ENCODE results near the gene NEK10.

NEK10 gene

DNA sequence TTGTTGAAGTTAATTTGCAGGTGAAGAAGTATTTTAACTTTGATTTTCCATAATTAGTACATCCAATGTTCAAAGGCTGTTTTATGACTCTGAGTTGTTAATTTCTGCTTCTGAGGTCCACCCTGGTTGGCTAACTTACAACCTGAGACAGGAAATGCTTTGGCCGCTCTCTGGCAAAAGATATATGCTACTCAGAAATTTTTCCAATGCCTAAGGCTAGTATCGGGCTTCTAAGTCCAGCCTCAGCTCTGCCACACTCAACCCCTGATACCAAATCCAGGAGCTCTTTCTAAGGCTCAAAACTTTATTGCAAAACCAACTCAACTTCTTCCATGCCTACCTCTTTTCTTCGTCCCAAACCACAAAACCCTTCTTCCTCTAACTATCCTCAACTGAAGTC is 192.9 kb downstream of the NEK10 start:
- no peaks in the 10 kb centered on the region for H3K36me3 ChIP-seq (ENCODE audit: control insufficient read depth, insufficient read depth, low read length)
- H3K27me3 ChIP-seq (ENCODE audit: control insufficient read depth, insufficient read depth, low read length) = no peaks in the 10 kb centered on the region
- no peaks in the 10 kb centered on the region for H3K4me1 ChIP-seq (ENCODE audit: control insufficient read depth, insufficient read depth, low read length)
- no peaks in the 10 kb centered on the region for H3K9me3 ChIP-seq (ENCODE audit: control insufficient read depth, low read length)
- no peak overlapping the region for H3K4me3 ChIP-seq (ENCODE audit: low read length)
- no peak overlapping the region for H3K9ac ChIP-seq (ENCODE audit: low read length)

DNA sequence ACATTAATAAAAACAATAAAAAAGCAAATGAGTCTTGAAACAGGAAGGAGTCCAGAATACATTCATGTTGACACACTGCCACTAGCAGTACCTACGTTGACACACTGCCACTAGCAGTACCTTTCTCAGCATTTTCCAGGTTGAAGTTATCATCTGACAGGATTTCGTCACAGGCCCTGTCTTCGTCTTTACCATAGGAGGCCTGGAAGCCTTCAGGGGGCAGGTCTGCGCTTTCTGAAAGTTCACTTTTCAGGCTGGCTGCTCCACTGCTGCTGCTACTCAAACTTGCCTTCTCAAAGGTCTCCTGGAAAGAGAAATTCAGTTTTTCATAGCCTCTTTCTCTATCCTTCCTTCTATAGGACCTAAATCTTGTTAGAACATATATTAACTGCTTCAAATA is 194.7 kb downstream of the NEK10 start:
- H3K36me3 ChIP-seq (ENCODE audit: control insufficient read depth, insufficient read depth, low read length) = no peaks in the 10 kb centered on the region
- H3K27me3 ChIP-seq (ENCODE audit: control insufficient read depth, insufficient read depth, low read length) = no peaks in the 10 kb centered on the region
- H3K4me3 ChIP-seq (ENCODE audit: low read length) = no peak overlapping the region
- no peaks in the 10 kb centered on the region for H3K9me3 ChIP-seq (ENCODE audit: control insufficient read depth, low read length)
- no peaks in the 10 kb centered on the region for H3K4me1 ChIP-seq (ENCODE audit: control insufficient read depth, insufficient read depth, low read length)
- no peak overlapping the region for H3K9ac ChIP-seq (ENCODE audit: low read length)

DNA sequence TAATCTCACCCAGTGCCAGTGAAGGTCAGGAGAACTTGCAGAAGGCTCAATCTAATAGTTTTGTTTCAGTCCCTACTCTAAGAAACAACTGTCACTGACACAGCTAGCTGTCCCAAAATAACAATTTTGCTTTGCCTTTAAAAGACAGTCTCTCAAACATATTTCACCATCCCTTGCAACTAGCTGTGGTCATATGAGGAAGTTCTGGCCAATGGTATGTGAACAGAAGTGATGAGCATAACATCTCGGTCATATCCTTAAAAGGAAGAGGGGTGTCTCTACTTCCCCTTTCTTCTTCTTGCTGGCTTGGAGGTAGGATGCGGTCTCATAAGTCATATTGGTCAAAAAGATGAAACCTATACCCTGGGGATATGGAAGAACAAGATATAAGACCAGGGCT is 198.1 kb downstream of the NEK10 start:
- Histone ChIP-seq H3K27me3 (ENCODE audit: control insufficient read depth, insufficient read depth, low read length) (no peaks in the 10 kb centered on the region), H3K36me3 (ENCODE audit: control insufficient read depth, insufficient read depth, low read length) (no peaks in the 10 kb centered on the region), H3K9ac (ENCODE audit: low read length) (no peak overlapping the region), H3K9me3 (ENCODE audit: control insufficient read depth, low read length) (no peaks in the 10 kb centered on the region), H3K4me3 (ENCODE audit: low read length) (no peak overlapping the region), H3K4me1 (ENCODE audit: control insufficient read depth, insufficient read depth, low read length) (no peaks in the 10 kb centered on the region)

DNA sequence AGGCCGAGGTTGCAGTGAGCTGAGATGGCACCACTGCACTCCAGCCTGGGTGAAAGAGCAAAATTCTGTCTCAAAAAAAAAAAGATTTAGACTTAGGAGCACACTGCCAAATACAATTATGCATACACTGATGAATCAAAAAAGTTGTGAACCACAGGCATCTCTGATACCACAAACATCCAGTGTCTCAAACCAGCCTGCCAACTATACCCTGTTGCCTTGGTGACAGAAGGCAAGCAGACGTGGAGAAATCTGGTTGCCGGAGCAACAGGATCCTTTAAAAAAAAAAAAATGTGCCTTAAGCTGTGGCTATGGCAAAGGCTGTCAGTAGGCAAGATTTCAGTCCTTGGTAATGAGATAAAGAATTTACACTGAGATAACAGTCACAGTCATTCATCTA is 202.3 kb downstream of the NEK10 start:
- Histone ChIP-seq H3K9ac (ENCODE audit: low read length) (no peak overlapping the region), H3K36me3 (ENCODE audit: control insufficient read depth, insufficient read depth, low read length) (no peaks in the 10 kb centered on the region), H3K9me3 (ENCODE audit: control insufficient read depth, low read length) (no peaks in the 10 kb centered on the region), H3K27me3 (ENCODE audit: control insufficient read depth, insufficient read depth, low read length) (no peaks in the 10 kb centered on the region), H3K4me1 (ENCODE audit: control insufficient read depth, insufficient read depth, low read length) (no peaks in the 10 kb centered on the region), H3K4me3 (ENCODE audit: low read length) (no peak overlapping the region)

GRCh38 chr3:27165321-27165721 is 203.9 kb downstream of the NEK10 start:
- Histone ChIP-seq H3K9ac (ENCODE audit: low read length) (no peak overlapping the region), H3K4me3 (ENCODE audit: low read length) (no peak overlapping the region), H3K9me3 (ENCODE audit: control insufficient read depth, low read length) (no peaks in the 10 kb centered on the region), H3K36me3 (ENCODE audit: control insufficient read depth, insufficient read depth, low read length) (no peaks in the 10 kb centered on the region), H3K27me3 (ENCODE audit: control insufficient read depth, insufficient read depth, low read length) (no peaks in the 10 kb centered on the region), H3K4me1 (ENCODE audit: control insufficient read depth, insufficient read depth, low read length) (no peaks in the 10 kb centered on the region)

DNA sequence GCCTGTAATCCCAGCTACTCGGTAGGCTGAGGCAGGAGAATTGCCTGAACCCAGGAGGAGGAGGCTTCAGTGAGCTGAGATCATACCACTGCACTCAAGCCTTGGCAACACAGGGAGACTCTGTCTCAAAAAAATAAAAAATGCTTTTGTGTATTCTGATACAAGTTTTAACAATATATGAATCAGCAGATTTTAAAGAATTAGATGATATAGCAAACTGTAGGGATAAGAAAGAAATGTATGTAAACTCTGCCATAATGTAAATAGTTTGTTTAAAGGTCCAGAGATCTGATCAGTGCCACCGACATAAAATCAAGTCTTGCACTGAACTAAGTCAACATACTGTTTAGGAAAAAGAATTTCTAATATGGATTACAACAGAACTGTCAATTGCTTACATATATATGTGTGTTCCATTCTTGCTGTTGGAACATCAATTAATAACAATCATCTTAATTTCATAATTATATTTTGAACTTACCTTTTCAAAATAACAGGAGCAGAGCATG is 208.3 kb downstream of the NEK10 start:
- Histone ChIP-seq H3K36me3 (ENCODE audit: control insufficient read depth, insufficient read depth, low read length) (no peaks in the 10 kb centered on the region), H3K27me3 (ENCODE audit: control insufficient read depth, insufficient read depth, low read length) (no peaks in the 10 kb centered on the region), H3K9me3 (ENCODE audit: control insufficient read depth, low read length) (no peaks in the 10 kb centered on the region), H3K4me3 (ENCODE audit: low read length) (no peak overlapping the region), H3K4me1 (ENCODE audit: control insufficient read depth, insufficient read depth, low read length) (no peaks in the 10 kb centered on the region), H3K9ac (ENCODE audit: low read length) (no peak overlapping the region)

DNA sequence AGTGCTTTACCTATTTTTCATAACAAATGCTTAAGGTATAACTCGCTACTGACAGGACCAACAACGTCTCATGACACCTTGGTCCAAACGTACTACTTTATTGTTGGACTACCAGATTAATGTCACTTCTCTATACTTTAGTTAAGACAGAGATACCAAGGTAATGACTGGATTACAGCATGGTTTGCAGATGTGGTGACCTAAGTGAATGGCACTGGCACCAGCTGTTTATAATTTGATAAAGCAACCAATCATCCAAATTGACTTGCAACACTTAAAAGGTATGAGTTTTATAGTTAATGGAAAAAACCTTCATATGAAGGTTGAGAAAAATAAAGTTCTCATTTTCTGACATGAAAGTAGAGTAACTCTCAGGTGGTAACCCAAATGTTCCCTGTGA is 209.0 kb downstream of the NEK10 start:
- Histone ChIP-seq H3K4me3 (ENCODE audit: low read length) (no peak overlapping the region), H3K36me3 (ENCODE audit: control insufficient read depth, insufficient read depth, low read length) (no peaks in the 10 kb centered on the region), H3K9ac (ENCODE audit: low read length) (no peak overlapping the region)

GRCh38 chr3:27147215-27147614 is 222.0 kb downstream of the NEK10 start:
- H3K27me3 ChIP-seq (ENCODE audit: control insufficient read depth, insufficient read depth, low read length) = no peaks in the 10 kb centered on the region
- no peaks in the 10 kb centered on the region for H3K36me3 ChIP-seq (ENCODE audit: control insufficient read depth, insufficient read depth, low read length)
- no peak overlapping the region for H3K9ac ChIP-seq (ENCODE audit: low read length)
- H3K4me3 ChIP-seq (ENCODE audit: low read length) = no peak overlapping the region
- H3K4me1 ChIP-seq (ENCODE audit: control insufficient read depth, insufficient read depth, low read length) = no peaks in the 10 kb centered on the region
- H3K9me3 ChIP-seq (ENCODE audit: control insufficient read depth, low read length) = no peaks in the 10 kb centered on the region

More for the DNA sequence above, 209.0 kb downstream of the NEK10 start:
- no peaks in the 10 kb centered on the region for H3K4me1 ChIP-seq (ENCODE audit: control insufficient read depth, insufficient read depth, low read length)
- no peaks in the 10 kb centered on the region for H3K9me3 ChIP-seq (ENCODE audit: control insufficient read depth, low read length)
- H3K27me3 ChIP-seq (ENCODE audit: control insufficient read depth, insufficient read depth, low read length) = no peaks in the 10 kb centered on the region

- H3K27me3 ChIP-seq (ENCODE audit: control insufficient read depth, insufficient read depth, low read length) = no peaks in the 10 kb centered on the region
- H3K9ac ChIP-seq (ENCODE audit: low read length) = no peak overlapping the region
- no peak overlapping the region for H3K4me3 ChIP-seq (ENCODE audit: low read length)
- H3K36me3 ChIP-seq (ENCODE audit: control insufficient read depth, insufficient read depth, low read length) = no peaks in the 10 kb centered on the region
- no peaks in the 10 kb centered on the region for H3K4me1 ChIP-seq (ENCODE audit: control insufficient read depth, insufficient read depth, low read length)
- no peaks in the 10 kb centered on the region for H3K9me3 ChIP-seq (ENCODE audit: control insufficient read depth, low read length)
Measured at GRCh38 chr3:27146786-27147185, 222.4 kb downstream of the NEK10 start.

DNA sequence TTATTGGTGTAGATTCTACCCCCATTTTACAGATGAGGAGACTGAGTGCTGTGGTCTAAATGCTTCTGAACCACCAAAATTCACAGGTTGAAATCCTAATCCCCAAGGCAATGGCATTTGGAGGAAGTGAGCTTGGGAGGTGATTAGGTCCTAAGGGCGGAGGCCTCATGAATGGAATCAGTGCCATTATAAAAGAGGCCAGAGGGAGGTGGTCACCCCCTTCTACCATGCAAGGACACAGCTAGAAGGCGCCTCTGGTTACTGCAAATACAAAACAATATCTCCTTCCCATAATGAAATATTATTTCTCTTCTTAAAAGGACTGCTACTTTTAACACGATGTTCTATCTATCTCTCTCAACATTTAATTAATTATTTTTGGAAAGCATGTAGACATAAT is 223.5 kb downstream of the NEK10 start:
- no peaks in the 10 kb centered on the region for H3K36me3 ChIP-seq (ENCODE audit: control insufficient read depth, insufficient read depth, low read length)
- H3K9me3 ChIP-seq (ENCODE audit: control insufficient read depth, low read length) = no peaks in the 10 kb centered on the region
- H3K4me3 ChIP-seq (ENCODE audit: low read length) = no peak overlapping the region
- no peak overlapping the region for H3K9ac ChIP-seq (ENCODE audit: low read length)
- no peaks in the 10 kb centered on the region for H3K27me3 ChIP-seq (ENCODE audit: control insufficient read depth, insufficient read depth, low read length)
- no peaks in the 10 kb centered on the region for H3K4me1 ChIP-seq (ENCODE audit: control insufficient read depth, insufficient read depth, low read length)

DNA sequence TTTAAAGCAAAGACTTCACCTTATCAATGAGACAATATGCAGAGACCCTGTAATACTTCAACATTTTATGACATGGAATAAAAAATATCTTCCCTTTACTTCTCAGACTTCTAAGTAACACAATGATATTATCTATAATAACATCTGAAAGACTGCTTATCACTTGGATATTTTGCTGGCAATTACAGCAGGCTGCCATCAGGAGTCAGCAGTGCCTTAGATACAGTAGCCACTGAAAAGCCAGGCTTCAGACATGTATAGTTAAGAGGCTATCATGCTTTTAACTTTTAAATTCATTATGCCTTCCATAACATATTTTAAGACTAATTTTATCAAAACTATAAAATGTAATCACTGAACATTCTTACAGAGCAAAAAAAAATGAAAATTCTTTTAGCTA is 227.5 kb downstream of the NEK10 start:
- Histone ChIP-seq H3K36me3 (ENCODE audit: control insufficient read depth, insufficient read depth, low read length) (no peaks in the 10 kb centered on the region), H3K4me3 (ENCODE audit: low read length) (no peak overlapping the region), H3K27me3 (ENCODE audit: control insufficient read depth, insufficient read depth, low read length) (no peaks in the 10 kb centered on the region), H3K9ac (ENCODE audit: low read length) (no peak overlapping the region), H3K9me3 (ENCODE audit: control insufficient read depth, low read length) (no peaks in the 10 kb centered on the region), H3K4me1 (ENCODE audit: control insufficient read depth, insufficient read depth, low read length) (no peaks in the 10 kb centered on the region)

- Histone ChIP-seq H3K9ac (ENCODE audit: low read length) (no peak overlapping the region), H3K9me3 (ENCODE audit: control insufficient read depth, low read length) (no peaks in the 10 kb centered on the region), H3K4me3 (ENCODE audit: low read length) (no peak overlapping the region), H3K4me1 (ENCODE audit: control insufficient read depth, insufficient read depth, low read length) (no peaks in the 10 kb centered on the region), H3K36me3 (ENCODE audit: control insufficient read depth, insufficient read depth, low read length) (no peaks in the 10 kb centered on the region), H3K27me3 (ENCODE audit: control insufficient read depth, insufficient read depth, low read length) (no peaks in the 10 kb centered on the region)
Measured at GRCh38 chr3:27138562-27138961, 230.6 kb downstream of the NEK10 start.

DNA sequence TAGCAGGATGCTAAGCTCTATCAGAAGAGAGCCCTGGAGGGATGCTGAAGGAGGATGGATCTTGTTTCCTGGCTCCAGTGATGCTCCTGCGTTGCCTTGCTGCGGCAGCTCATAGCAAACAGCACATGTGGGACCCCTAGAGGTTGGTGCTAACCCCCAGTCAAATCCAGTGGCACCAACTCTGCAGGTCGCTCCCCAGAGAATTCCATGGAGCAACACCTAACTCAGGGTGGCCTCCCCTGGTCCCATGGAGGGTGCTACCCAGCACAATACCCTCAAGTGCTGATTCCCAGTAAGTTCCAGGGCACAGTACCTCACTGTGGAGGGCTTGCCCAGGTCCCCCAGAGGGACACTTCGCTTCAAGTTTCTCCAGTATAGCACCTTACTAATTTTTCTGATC is 231.2 kb downstream of the NEK10 start:
- Histone ChIP-seq H3K27me3 (ENCODE audit: control insufficient read depth, insufficient read depth, low read length) (no peaks in the 10 kb centered on the region), H3K9ac (ENCODE audit: low read length) (no peak overlapping the region), H3K9me3 (ENCODE audit: control insufficient read depth, low read length) (no peaks in the 10 kb centered on the region), H3K4me1 (ENCODE audit: control insufficient read depth, insufficient read depth, low read length) (no peaks in the 10 kb centered on the region), H3K4me3 (ENCODE audit: low read length) (no peak overlapping the region), H3K36me3 (ENCODE audit: control insufficient read depth, insufficient read depth, low read length) (no peaks in the 10 kb centered on the region)
